ENCODE measurements around the gene ADPRS.

The ADPRS gene

DNA sequence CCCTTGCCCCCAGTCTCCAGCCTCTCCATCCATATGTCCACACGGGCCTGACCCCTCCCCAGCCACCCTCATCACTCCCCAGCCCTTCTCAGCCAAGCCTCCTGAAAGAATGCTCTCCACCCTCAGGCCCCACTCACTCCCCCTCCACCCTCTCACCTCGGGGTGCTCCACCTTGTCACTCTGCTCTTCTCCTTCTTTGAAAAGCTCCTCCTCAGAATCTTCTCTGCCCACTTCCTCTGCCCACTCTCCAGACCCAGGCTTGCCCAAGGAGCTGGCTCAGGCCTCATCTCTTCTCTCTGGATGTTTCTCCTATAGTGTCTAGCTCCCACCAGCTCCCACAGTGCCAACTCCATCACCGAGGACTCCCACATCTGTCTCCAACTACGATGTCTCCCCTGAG lies 22.5 kb downstream of the ADPRS start:
- H3K27ac ChIP-seq (ENCODE audit: low read depth, low read length): no peak overlapping the region
- no peak overlapping the region for H3K9ac ChIP-seq (ENCODE audit: low read depth, low read length)
- no peaks in the 10 kb centered on the region for H3K9me3 ChIP-seq (ENCODE audit: control insufficient read depth, insufficient read depth, low read length)
- no peaks in the 10 kb centered on the region for H3K27me3 ChIP-seq (ENCODE audit: control insufficient read depth, insufficient read depth, low read length)
- no peaks in the 10 kb centered on the region for H3K4me1 ChIP-seq (ENCODE audit: control insufficient read depth, insufficient read depth, low read length)
- no peaks in the 10 kb centered on the region for H3K36me3 ChIP-seq (ENCODE audit: control insufficient read depth, insufficient read depth, low read length)
- no peak overlapping the region for H3K4me3 ChIP-seq (ENCODE audit: low read depth, low read length)

DNA sequence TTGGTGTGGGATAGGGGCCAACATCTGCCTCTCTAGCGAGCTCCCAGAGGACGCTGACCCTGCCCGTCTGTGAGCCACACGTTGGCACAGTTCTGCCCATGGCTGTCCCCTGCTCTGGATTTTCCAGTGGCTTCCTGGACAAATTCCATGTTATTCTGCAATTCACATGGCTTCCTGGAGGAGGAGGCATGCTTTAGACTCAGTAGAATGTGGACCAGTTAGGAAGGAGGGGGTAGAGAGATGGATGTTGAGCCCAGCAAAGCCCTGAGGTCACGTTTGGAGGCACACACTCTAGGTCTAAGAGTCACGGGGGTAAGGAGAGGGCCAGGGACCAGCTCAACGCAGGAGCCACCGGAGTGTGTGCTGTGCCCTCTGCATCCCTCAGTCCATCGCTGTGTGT lies 24.1 kb downstream of the ADPRS start:
- Histone ChIP-seq H3K9me3 (ENCODE audit: control insufficient read depth, insufficient read depth, low read length) (no peaks in the 10 kb centered on the region), H3K9ac (ENCODE audit: low read depth, low read length) (no peak overlapping the region), H3K4me3 (ENCODE audit: low read depth, low read length) (no peak overlapping the region), H3K4me1 (ENCODE audit: control insufficient read depth, insufficient read depth, low read length) (no peaks in the 10 kb centered on the region), H3K27ac (ENCODE audit: low read depth, low read length) (no peak overlapping the region), H3K27me3 (ENCODE audit: control insufficient read depth, insufficient read depth, low read length) (no peaks in the 10 kb centered on the region), H3K36me3 (ENCODE audit: control insufficient read depth, insufficient read depth, low read length) (no peaks in the 10 kb centered on the region)

DNA sequence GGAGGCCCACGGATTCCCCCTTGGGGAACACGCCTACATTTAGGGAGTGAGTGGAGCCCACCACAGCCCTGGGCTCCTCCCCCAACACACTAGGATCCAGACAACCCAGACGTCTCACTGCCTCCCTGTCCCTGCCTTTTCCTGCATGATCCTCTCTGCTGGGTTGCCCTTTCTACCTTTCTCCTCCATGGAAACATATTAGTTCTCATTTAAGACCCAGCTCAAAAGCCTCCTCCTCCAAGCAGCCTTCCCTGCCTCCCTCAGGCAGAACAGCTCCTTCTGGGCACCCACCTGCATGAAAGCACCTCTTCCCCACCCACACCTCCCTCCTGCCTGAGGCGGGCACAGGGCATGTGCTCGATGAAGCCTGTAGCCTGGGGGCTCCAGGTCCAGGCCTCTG lies 25.7 kb downstream of the ADPRS start:
- Histone ChIP-seq H3K36me3 (ENCODE audit: control insufficient read depth, insufficient read depth, low read length) (no peaks in the 10 kb centered on the region), H3K27me3 (ENCODE audit: control insufficient read depth, insufficient read depth, low read length) (no peaks in the 10 kb centered on the region), H3K9me3 (ENCODE audit: control insufficient read depth, insufficient read depth, low read length) (no peaks in the 10 kb centered on the region), H3K4me3 (ENCODE audit: low read depth, low read length) (no peak overlapping the region), H3K4me1 (ENCODE audit: control insufficient read depth, insufficient read depth, low read length) (no peaks in the 10 kb centered on the region), H3K27ac (ENCODE audit: low read depth, low read length) (no peak overlapping the region), H3K9ac (ENCODE audit: low read depth, low read length) (no peak overlapping the region)

DNA sequence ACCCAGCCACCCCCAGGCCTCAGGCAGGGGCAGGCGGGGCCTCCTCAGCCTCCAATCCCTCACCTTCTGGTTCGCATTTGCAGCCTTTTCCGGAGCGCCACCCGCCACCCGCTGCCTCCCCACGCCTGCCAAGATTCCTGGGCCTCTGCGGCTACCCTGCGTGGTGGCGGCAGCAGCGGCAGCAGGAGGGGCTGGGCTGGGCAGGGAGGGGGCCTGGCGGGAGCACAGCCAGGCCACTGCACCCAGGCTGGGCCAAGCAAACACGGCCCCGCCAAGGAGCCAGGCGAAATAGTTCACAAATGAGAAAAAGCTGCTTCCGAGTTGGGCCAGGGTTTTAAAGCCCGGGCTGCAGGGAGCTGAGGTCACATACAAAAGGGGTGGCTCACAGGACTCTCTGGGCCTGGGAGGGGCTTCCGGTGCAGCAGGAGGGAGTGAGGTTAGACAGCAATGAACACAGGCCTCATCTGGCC lies 26.5 kb downstream of the ADPRS start:
- Histone ChIP-seq H3K27me3 (ENCODE audit: control insufficient read depth, insufficient read depth, low read length) (no peaks in the 10 kb centered on the region), H3K4me1 (ENCODE audit: control insufficient read depth, insufficient read depth, low read length) (no peaks in the 10 kb centered on the region), H3K9ac (ENCODE audit: low read depth, low read length) (no peak overlapping the region), H3K36me3 (ENCODE audit: control insufficient read depth, insufficient read depth, low read length) (no peaks in the 10 kb centered on the region), H3K4me3 (ENCODE audit: low read depth, low read length) (no peak overlapping the region), H3K9me3 (ENCODE audit: control insufficient read depth, insufficient read depth, low read length) (no peaks in the 10 kb centered on the region), H3K27ac (ENCODE audit: low read depth, low read length) (no peak overlapping the region)

DNA sequence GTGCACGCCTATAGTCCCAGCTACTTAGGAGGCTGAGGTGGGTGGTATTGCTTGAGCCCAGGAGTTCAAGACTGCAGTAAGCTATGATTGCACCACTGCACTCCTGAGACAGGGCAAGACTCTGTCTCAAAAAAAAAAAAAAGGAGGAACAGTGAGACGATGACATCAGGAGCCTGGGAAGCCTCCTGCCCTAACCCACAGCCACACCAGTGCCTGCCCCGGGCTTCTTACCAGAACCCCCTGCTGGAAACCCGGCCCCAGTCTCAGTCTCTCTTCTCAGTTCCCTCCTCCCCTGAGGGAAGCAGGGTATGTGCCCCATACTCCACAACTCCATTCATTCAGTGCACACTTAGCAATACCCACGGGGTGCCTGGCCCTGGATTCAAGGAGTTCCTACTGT lies 27.2 kb downstream of the ADPRS start:
- H3K36me3 ChIP-seq (ENCODE audit: control insufficient read depth, insufficient read depth, low read length): no peaks in the 10 kb centered on the region
- H3K27me3 ChIP-seq (ENCODE audit: control insufficient read depth, insufficient read depth, low read length): no peaks in the 10 kb centered on the region
- H3K4me1 ChIP-seq (ENCODE audit: control insufficient read depth, insufficient read depth, low read length): no peaks in the 10 kb centered on the region
- no peak overlapping the region for H3K9ac ChIP-seq (ENCODE audit: low read depth, low read length)
- H3K27ac ChIP-seq (ENCODE audit: low read depth, low read length): no peak overlapping the region
- no peaks in the 10 kb centered on the region for H3K9me3 ChIP-seq (ENCODE audit: control insufficient read depth, insufficient read depth, low read length)
- H3K4me3 ChIP-seq (ENCODE audit: low read depth, low read length): no peak overlapping the region

DNA sequence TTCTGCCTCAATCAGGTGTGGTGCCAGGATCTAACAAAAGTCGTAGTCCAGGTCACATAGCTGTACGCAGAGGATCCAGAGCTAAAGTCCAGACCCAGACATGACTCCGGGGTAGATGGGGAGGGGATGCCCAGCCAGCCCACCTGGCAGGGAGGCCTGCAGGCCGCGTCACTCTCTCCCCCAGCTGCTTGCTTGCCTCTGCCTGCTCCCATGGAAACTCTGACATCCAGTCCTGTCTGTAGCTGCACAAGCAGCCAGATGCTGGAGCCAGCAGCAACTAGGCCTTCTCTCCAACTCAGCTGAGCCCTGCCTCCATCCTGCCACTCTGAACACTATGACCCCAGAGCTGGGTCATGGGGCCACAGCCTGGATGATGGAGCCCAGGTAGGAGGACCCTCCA lies 28.2 kb downstream of the ADPRS start:
- Histone ChIP-seq H3K36me3 (ENCODE audit: control insufficient read depth, insufficient read depth, low read length) (no peaks in the 10 kb centered on the region), H3K27me3 (ENCODE audit: control insufficient read depth, insufficient read depth, low read length) (no peaks in the 10 kb centered on the region), H3K4me3 (ENCODE audit: low read depth, low read length) (no peak overlapping the region), H3K4me1 (ENCODE audit: control insufficient read depth, insufficient read depth, low read length) (no peaks in the 10 kb centered on the region), H3K9ac (ENCODE audit: low read depth, low read length) (no peak overlapping the region), H3K9me3 (ENCODE audit: control insufficient read depth, insufficient read depth, low read length) (no peaks in the 10 kb centered on the region), H3K27ac (ENCODE audit: low read depth, low read length) (no peak overlapping the region)

DNA sequence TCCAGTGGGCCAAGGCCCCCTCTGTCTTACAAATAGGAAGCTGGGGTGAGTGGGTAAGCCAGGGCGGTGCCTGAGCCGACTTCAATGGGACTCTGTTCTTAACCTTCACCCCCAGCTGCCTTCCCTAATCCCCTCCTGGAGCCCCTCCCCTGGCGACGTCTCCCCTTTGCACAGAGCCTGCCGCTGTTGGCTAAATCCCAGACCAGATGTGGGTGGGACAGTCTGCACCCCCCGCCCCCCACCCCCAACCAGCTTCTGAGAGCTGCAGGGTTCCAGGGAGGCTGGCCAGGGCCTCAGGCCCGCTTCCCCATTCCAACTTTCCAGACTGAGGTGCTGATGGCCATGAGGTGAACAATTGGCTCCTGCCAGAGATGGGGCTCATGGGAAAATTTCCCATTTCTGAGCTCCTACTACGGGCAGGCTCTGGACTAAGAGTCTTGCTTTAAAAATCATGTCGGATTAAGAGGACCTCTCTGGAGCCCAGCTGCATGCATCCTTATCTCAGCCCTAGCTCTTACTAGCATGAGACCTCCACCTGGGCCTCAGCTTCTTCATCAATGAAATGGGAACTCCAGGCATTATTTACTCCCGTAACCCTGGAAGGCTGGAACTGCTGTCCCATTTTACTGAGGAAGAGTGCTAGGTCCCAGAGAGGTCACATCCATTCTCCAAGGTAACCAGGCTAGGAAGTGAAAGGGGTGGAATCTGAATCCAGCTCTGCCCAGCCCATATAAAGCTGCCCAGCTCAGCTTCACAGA lies 29.9 kb downstream of the ADPRS start:
- no peaks in the 10 kb centered on the region for H3K9me3 ChIP-seq (ENCODE audit: control insufficient read depth, insufficient read depth, low read length)
- H3K4me3 ChIP-seq (ENCODE audit: low read depth, low read length): no peak overlapping the region
- H3K9ac ChIP-seq (ENCODE audit: low read depth, low read length): no peak overlapping the region
- no peak overlapping the region for H3K27ac ChIP-seq (ENCODE audit: low read depth, low read length)
- H3K27me3 ChIP-seq (ENCODE audit: control insufficient read depth, insufficient read depth, low read length): peaks cover 10% of the 10 kb centered on the region
- H3K36me3 ChIP-seq (ENCODE audit: control insufficient read depth, insufficient read depth, low read length): no peaks in the 10 kb centered on the region
- H3K4me1 ChIP-seq (ENCODE audit: control insufficient read depth, insufficient read depth, low read length): no peaks in the 10 kb centered on the region

DNA sequence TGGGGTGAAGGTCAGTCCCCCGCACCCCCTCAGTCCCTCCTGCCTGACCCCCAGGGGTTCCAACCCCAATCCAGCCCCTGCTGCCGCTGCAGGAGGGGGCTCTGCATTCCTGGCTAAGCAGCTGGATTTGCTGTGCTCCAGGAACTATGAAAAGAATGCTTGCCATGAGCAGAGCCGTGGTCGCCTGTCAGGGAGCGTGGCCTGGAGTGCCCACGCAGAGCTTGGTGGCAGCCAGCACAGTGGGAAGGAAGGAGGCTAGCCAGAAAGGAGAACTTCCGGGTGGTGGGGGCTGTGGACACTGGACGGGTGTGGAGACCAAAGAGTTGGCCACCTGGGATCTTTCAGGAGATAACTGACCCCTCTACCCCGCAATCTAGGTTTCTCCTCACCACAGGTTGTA lies 30.8 kb downstream of the ADPRS start:
- Histone ChIP-seq H3K9me3 (ENCODE audit: control insufficient read depth, insufficient read depth, low read length) (no peaks in the 10 kb centered on the region), H3K4me3 (ENCODE audit: low read depth, low read length) (no peak overlapping the region), H3K9ac (ENCODE audit: low read depth, low read length) (no peak overlapping the region), H3K27me3 (ENCODE audit: control insufficient read depth, insufficient read depth, low read length) (peaks cover 18% of the 10 kb centered on the region), H3K27ac (ENCODE audit: low read depth, low read length) (no peak overlapping the region), H3K36me3 (ENCODE audit: control insufficient read depth, insufficient read depth, low read length) (no peaks in the 10 kb centered on the region), H3K4me1 (ENCODE audit: control insufficient read depth, insufficient read depth, low read length) (no peaks in the 10 kb centered on the region)

DNA sequence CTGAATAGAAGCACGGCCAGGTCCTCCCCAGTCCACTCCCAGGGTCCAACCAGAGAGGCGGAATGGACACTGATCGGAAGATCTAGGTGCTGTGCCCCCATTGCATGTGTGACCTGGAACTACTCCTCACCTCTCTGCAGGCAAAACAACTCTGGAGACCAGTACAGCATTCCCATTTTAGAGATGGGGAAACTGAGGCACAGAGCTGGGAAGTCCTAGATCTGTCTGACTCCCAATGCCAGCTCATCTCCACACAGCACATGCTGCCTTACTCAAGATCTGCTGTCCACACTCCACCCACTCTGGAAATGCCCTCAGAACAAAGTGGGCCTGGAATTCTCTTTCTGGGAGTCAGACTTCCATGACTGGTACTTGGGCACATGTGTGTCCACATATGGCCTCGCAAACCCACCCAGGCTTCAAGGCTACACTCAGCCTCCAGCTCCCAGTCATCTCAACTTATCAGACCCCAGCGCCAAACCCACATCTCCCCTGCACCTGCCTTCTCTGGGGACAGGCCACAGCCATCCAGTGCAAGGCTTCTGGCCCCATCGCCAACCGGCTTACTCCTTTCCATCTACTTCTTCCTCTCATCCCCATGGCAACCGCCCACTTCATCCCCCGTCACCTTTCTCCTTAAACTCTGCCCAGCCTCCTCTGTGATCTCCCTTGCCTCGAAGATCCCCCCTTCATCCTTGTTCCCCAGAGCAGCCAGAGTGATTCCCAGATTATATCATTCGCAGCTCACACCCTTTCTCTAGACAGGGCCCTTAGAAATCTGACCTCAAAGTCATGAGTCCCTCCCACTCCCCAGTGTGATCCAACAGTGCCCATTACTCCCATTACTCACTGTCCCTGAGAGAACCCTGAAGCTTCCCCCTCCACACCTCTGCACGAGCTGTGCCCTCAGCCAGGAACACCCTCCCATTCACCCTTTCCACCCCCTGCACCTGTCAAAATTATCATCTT lies 33.7 kb downstream of the ADPRS start:
- no peaks in the 10 kb centered on the region for H3K4me1 ChIP-seq (ENCODE audit: control insufficient read depth, insufficient read depth, low read length)
- H3K4me3 ChIP-seq (ENCODE audit: low read depth, low read length): no peak overlapping the region
- no peak overlapping the region for H3K9ac ChIP-seq (ENCODE audit: low read depth, low read length)
- peaks cover 36% of the 10 kb centered on the region for H3K27me3 ChIP-seq (ENCODE audit: control insufficient read depth, insufficient read depth, low read length)
- no peak overlapping the region for H3K27ac ChIP-seq (ENCODE audit: low read depth, low read length)
- no peaks in the 10 kb centered on the region for H3K36me3 ChIP-seq (ENCODE audit: control insufficient read depth, insufficient read depth, low read length)
- H3K9me3 ChIP-seq (ENCODE audit: control insufficient read depth, insufficient read depth, low read length): no peaks in the 10 kb centered on the region

DNA sequence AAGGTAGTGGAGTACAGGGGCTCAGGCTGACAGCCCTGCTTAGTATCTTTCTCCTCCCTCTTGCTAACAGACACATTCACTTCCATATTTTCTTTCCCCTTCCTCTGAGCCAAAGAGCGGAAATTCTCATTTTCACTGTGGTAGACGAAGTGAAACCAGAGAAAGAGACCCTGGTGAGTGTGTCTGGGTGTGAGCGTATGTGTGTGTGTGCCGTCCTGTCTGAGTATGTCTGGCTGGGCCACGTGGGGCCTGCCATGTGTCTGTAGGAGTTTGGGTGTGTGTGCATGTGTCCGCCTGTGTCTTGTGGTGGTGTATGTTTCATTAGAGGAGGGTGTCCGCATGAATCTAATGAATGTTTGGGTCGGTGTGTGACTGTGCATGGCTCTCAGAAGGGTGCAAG lies 34.7 kb downstream of the ADPRS start:
- Histone ChIP-seq H3K9ac (ENCODE audit: low read depth, low read length) (no peak overlapping the region), H3K9me3 (ENCODE audit: control insufficient read depth, insufficient read depth, low read length) (no peaks in the 10 kb centered on the region), H3K4me3 (ENCODE audit: low read depth, low read length) (no peak overlapping the region), H3K36me3 (ENCODE audit: control insufficient read depth, insufficient read depth, low read length) (no peaks in the 10 kb centered on the region), H3K27me3 (ENCODE audit: control insufficient read depth, insufficient read depth, low read length) (peaks cover 36% of the 10 kb centered on the region), H3K4me1 (ENCODE audit: control insufficient read depth, insufficient read depth, low read length) (no peaks in the 10 kb centered on the region), H3K27ac (ENCODE audit: low read depth, low read length) (no peak overlapping the region)

All from HUES48 (cell line).